Panc1 (cell line): ENCODE results near the gene PLCD1.

Source experiments
- CTCF ChIP-seq: fragments of 450-650 bp; IDR thresholded peaks from 2 replicates; pipeline ENCODE4 v1.5.1; 2017; ENCODE audit warnings: mild to moderate bottlenecking
- POLR2AphosphoS5 ChIP-seq: IDR thresholded peaks from 2 replicates; pipeline ENCODE4 v1.6.1; 2012; ENCODE audit warnings: mild to moderate bottlenecking, low read depth, low read length, moderate library complexity
- TCF7L2 ChIP-seq: IDR thresholded peaks from 2 replicates; pipeline ENCODE4 v1.6.1; 2011; ENCODE audit warnings: mild to moderate bottlenecking, low read depth, low read length, inconsistent platforms

DNA sequence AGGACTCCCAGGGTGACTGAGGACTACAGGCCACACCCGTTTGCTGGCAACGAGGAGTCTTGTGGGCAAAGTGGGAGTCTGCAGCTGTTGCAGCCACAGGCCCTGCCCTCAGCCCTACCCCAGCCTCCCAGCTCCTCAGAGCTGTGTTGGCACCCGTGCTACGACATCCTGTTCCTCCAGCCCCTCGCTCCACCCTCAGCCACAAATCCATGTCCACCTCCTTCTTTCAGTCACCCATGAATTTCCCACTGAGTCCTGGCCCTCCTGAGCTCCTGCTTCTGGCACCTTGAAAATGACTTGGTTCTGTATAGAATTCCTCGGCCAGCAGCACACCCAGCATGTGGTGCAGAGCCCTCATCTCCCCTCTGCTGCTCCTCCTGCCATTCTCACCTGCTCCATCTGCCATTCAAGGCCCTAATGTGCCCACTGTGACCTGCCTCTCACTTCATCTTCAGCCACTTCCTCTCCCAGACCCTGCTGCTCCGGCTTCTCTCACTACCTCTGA, 59.8 kb downstream of the PLCD1 start:
- TF ChIP-seq CTCF (no peak), POLR2AphosphoS5 (no peak), TCF7L2 (no peak)
